ENCODE results near the gene ATP8A1.

Gene ATP8A1

GRCh38 chr4:42510225-42510624 is 146.7 kb downstream of the ATP8A1 start:
- DNase-seq (ENCODE audit: low read depth) = no peak
- no peak overlapping the region for H3K4me3 ChIP-seq (ENCODE audit: control insufficient read depth, low read depth, low read length)
- TF ChIP-seq CTCF (IDR thresholded peaks at IDR 0.05; ENCODE audit: control insufficient read depth, insufficient read depth, low read depth, low read length, missing control alignments) = no peak

GRCh38 chr4:42501624-42502401 is 155.1 kb downstream of the ATP8A1 start:
- no peak overlapping the region for H3K4me3 ChIP-seq (ENCODE audit: control insufficient read depth, low read depth, low read length)
- DNase-seq (ENCODE audit: low read depth) = no peak
- no peak for TF ChIP-seq CTCF (IDR thresholded peaks at IDR 0.05; ENCODE audit: control insufficient read depth, insufficient read depth, low read depth, low read length, missing control alignments)

GRCh38 chr4:42498040-42498439 is 158.9 kb downstream of the ATP8A1 start:
- no peak overlapping the region for H3K4me3 ChIP-seq (ENCODE audit: control insufficient read depth, low read depth, low read length)
- TF ChIP-seq CTCF (IDR thresholded peaks at IDR 0.05; ENCODE audit: control insufficient read depth, insufficient read depth, low read depth, low read length, missing control alignments) = no peak
- DNase-seq (ENCODE audit: low read depth) = no peak

- TF ChIP-seq CTCF (IDR thresholded peaks at IDR 0.05; ENCODE audit: control insufficient read depth, insufficient read depth, low read depth, low read length, missing control alignments) = no peak
- no peak for DNase-seq (ENCODE audit: low read depth)
- H3K4me3 ChIP-seq (ENCODE audit: control insufficient read depth, low read depth, low read length) = no peak overlapping the region
Measured at GRCh38 chr4:42497142-42497910, 159.6 kb downstream of the ATP8A1 start.

GRCh38 chr4:42492962-42493361 is 163.9 kb downstream of the ATP8A1 start:
- no peak for DNase-seq (ENCODE audit: low read depth)
- H3K4me3 ChIP-seq (ENCODE audit: control insufficient read depth, low read depth, low read length) = no peak overlapping the region
- no peak for TF ChIP-seq CTCF (IDR thresholded peaks at IDR 0.05; ENCODE audit: control insufficient read depth, insufficient read depth, low read depth, low read length, missing control alignments)

GRCh38 chr4:42490015-42490414 is 166.9 kb downstream of the ATP8A1 start:
- no peak for DNase-seq (ENCODE audit: low read depth)

More at GRCh38 chr4:42490015-42490414, 166.9 kb downstream of the ATP8A1 start:
- H3K4me3 ChIP-seq (ENCODE audit: control insufficient read depth, low read depth, low read length) = no peak overlapping the region
- TF ChIP-seq CTCF (IDR thresholded peaks at IDR 0.05; ENCODE audit: control insufficient read depth, insufficient read depth, low read depth, low read length, missing control alignments) = no peak

Data from AG09309 (cell line).